NCI-H2081 treated with DMSO at 0.1 percent for 48 hours (cell line): Measurements from ENCODE around the gene PECR.

Experiments
- DNase-seq: peaks from one replicate; lab custom pipeline; 2025; lab: John Stamatoyannopoulos, UW

Gene PECR

GRCh38 chr2:216071111-216071851, 10.3 kb downstream of the PECR start:
- no peak for DNase-seq

- DNase-seq = no peak
These were observed 11.4 kb downstream of the PECR start for GRCh38 chr2:216070195-216070594.

- DNase-seq = no peak
These were observed 12.6 kb downstream of the PECR start for GRCh38 chr2:216069028-216069427.

- DNase-seq = no peak
These were observed 15.4 kb downstream of the PECR start for GRCh38 chr2:216066230-216066629.

GRCh38 chr2:216064665-216065064, 16.9 kb downstream of the PECR start:
- no peak for DNase-seq

- no peak for DNase-seq
These were observed 17.5 kb downstream of the PECR start for GRCh38 chr2:216064014-216064630.

- DNase-seq = no peak
These were observed 22.3 kb downstream of the PECR start for GRCh38 chr2:216059233-216059834.

GRCh38 chr2:216057688-216058193, 23.9 kb downstream of the PECR start:
- DNase-seq = no peak

- DNase-seq = no peak
These were observed 24.9 kb downstream of the PECR start for GRCh38 chr2:216056739-216057138.

- DNase-seq = no peak
These were observed 25.9 kb downstream of the PECR start for GRCh38 chr2:216055680-216056079.

- DNase-seq = no peak
These were observed 29.2 kb downstream of the PECR start for GRCh38 chr2:216052420-216052819.

GRCh38 chr2:216051350-216051749, 30.3 kb downstream of the PECR start:
- DNase-seq = no peak

GRCh38 chr2:216049452-216049851, 32.2 kb downstream of the PECR start:
- no peak for DNase-seq

- DNase-seq = no peak
These were observed 34.2 kb downstream of the PECR start for GRCh38 chr2:216047397-216047796.

GRCh38 chr2:216044883-216045486, 36.6 kb downstream of the PECR start:
- DNase-seq = no peak

GRCh38 chr2:216043949-216044348, 37.7 kb downstream of the PECR start:
- DNase-seq = no peak

GRCh38 chr2:216041438-216041837, 40.2 kb downstream of the PECR start:
- no peak for DNase-seq

- no peak for DNase-seq
These were observed 41.7 kb downstream of the PECR start for GRCh38 chr2:216039918-216040317.

GRCh38 chr2:216034065-216034464, 47.5 kb downstream of the PECR start:
- no peak for DNase-seq

GRCh38 chr2:216033403-216033802, 48.2 kb downstream of the PECR start:
- no peak for DNase-seq

- DNase-seq = no peak
These were observed 49.5 kb downstream of the PECR start for GRCh38 chr2:216031960-216032689.

- DNase-seq = no peak
These were observed 51.4 kb downstream of the PECR start for GRCh38 chr2:216030216-216030615.
